ENCODE results near the gene TBC1D14. TPM values are rescaled to one million over a fixed set of nuclear protein-coding genes. Genes with fewer than 3 reads are reported as not detected.

The TBC1D14 gene
- total RNA-seq = 40.3 and 48.3 TPM in 2 replicates

GRCh38 chr4:6909113-6909969 is at the start of gene TBC1D14:
TBC1D14 (plus strand) TSS chr4:6909826; CDS start chr4:6923390, 13,564 bp downstream.

GRCh38 chr4:7043284-7044136 is 133.9 kb downstream of the TBC1D14 start, which contains the start of gene TADA2B:
TADA2B (plus strand) TSS chr4:7043372; CDS start chr4:7043580, 208 bp downstream.

GRCh38 chr4:7067452-7068278 is 158.0 kb downstream of the TBC1D14 start, which contains the start of gene GRPEL1:
GRPEL1 (minus strand) TSS chr4:7068064; CDS start chr4:7068032, 32 bp downstream.

Other genes starting within 250 kb of the TBC1D14 start
- not detected in 2 replicates for gene S100P, start 215.9 kb upstream of the TBC1D14 start, total RNA-seq
- 35.7 and 70.0 TPM in 2 replicates for gene MRFAP1L1, start 200.0 kb upstream of the TBC1D14 start, total RNA-seq
- 22.5 and 23.3 TPM in 2 replicates for gene BLOC1S4, start 193.7 kb upstream of the TBC1D14 start, total RNA-seq
- gene KIAA0232, start 127.1 kb upstream of the TBC1D14 start, total RNA-seq = 21.5 and 21.7 TPM in 2 replicates
- 10.3 and 12.4 TPM in 2 replicates for gene TADA2B, start 133.5 kb downstream of the TBC1D14 start, total RNA-seq
- gene GRPEL1, start 158.2 kb downstream of the TBC1D14 start, total RNA-seq = 24.6 and 28.8 TPM in 2 replicates